ENCODE measurements around the gene PEAK1.

Gene PEAK1

GRCh38 chr15:77096138-77096537 lies 323.8 kb downstream of the PEAK1 start:
- Histone ChIP-seq H3K9me3 (ENCODE audit: control insufficient read depth, low read length) (no peaks in the 10 kb centered on the region), H3K36me3 (ENCODE audit: control insufficient read depth, insufficient read depth, low read length) (no peaks in the 10 kb centered on the region), H3K27me3 (replicated peaks; ENCODE audit: control insufficient read depth, insufficient read depth, low read length, poor library complexity, severe bottlenecking) (no peaks in the 10 kb centered on the region), H3K4me3 (ENCODE audit: insufficient read depth, low read depth, low read length, poor library complexity, severe bottlenecking) (no peak overlapping the region), H3K27ac (ENCODE audit: insufficient read depth, low read length, poor library complexity, severe bottlenecking) (no peak overlapping the region), H3K4me1 (ENCODE audit: control insufficient read depth, insufficient read depth, low read length, poor library complexity, severe bottlenecking) (no peaks in the 10 kb centered on the region)
- DNase-seq, result no peak

DNA sequence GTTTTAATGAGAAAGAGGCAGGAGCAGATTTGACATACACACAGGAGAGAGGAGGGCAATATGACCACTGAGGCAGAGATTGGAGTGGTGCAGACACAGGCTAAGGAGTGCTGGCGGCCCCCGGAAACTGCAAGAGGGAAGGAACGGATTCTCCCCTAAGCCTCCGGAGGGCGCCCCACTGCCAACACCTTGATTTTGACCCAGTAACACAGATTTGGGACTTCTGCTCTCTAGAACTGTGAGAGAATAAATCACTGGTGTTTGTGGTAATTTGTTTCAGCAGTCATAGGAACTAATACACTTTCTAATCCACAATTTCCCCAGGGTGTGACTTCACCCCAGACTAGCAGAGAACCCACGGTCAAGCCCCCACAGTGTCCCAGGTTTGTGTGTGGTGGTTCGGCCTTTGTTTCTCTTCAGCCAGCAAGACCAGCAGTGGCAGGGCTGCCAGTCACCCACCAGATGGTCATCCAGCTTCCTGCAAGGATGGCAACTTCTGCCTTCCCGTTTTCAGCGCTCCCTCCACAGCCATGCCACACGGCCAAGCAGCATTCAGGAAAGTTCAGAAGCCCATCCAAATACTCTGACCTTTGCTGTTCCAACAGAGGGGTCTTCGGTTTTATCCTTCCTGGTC lies 325.4 kb downstream of the PEAK1 start:
- Histone ChIP-seq H3K9me3 (ENCODE audit: control insufficient read depth, low read length) (no peaks in the 10 kb centered on the region), H3K4me1 (ENCODE audit: control insufficient read depth, insufficient read depth, low read length, poor library complexity, severe bottlenecking) (no peaks in the 10 kb centered on the region), H3K27me3 (replicated peaks; ENCODE audit: control insufficient read depth, insufficient read depth, low read length, poor library complexity, severe bottlenecking) (no peaks in the 10 kb centered on the region), H3K36me3 (ENCODE audit: control insufficient read depth, insufficient read depth, low read length) (no peaks in the 10 kb centered on the region), H3K27ac (ENCODE audit: insufficient read depth, low read length, poor library complexity, severe bottlenecking) (no peak overlapping the region), H3K4me3 (ENCODE audit: insufficient read depth, low read depth, low read length, poor library complexity, severe bottlenecking) (no peak overlapping the region)
- DNase-seq, result no peak

DNA sequence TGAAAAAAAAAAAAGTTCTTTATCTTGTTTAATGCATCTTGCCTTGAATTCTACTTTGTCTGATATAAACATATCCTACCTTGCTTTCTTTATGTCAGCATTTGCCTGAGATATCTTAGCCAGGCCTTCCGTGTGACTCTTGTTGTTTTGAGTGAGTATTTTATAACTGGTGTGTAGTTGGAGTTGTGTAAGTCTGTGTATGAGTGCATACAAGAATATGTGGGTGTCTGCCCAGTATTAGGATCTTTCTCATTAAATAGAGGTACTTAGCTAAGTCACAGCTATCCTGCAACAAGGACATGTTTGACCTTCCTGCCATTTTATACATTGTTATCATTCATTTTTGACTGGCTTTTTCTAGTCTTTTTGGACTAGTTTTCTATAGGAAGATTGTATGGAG lies 326.5 kb downstream of the PEAK1 start:
- no peaks in the 10 kb centered on the region for H3K27me3 ChIP-seq (replicated peaks; ENCODE audit: control insufficient read depth, insufficient read depth, low read length, poor library complexity, severe bottlenecking)
- no peaks in the 10 kb centered on the region for H3K9me3 ChIP-seq (ENCODE audit: control insufficient read depth, low read length)
- H3K27ac ChIP-seq (ENCODE audit: insufficient read depth, low read length, poor library complexity, severe bottlenecking), result no peak overlapping the region
- H3K4me3 ChIP-seq (ENCODE audit: insufficient read depth, low read depth, low read length, poor library complexity, severe bottlenecking), result no peak overlapping the region
- no peaks in the 10 kb centered on the region for H3K4me1 ChIP-seq (ENCODE audit: control insufficient read depth, insufficient read depth, low read length, poor library complexity, severe bottlenecking)
- H3K36me3 ChIP-seq (ENCODE audit: control insufficient read depth, insufficient read depth, low read length), result no peaks in the 10 kb centered on the region
- no peak for DNase-seq

DNA sequence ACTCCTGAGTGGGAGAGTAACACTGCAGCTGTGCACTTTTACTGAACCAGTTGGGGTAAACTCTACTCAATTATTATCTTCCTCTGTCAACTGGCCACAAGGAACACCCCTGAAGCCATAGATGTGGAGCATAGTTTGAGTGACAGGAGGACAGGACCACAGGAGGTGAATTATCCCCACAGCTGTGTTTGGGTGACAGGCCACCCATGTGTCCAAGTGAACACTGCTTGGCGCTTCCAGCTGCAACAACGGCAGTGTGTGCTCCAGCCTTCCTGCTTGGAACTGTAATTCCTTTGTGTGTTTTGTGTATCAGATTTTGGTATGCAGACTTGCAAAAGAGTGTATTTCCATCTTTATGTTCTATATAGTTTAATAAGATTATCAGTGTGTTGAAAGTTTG lies 328.8 kb downstream of the PEAK1 start:
- Histone ChIP-seq H3K27me3 (replicated peaks; ENCODE audit: control insufficient read depth, insufficient read depth, low read length, poor library complexity, severe bottlenecking) (no peaks in the 10 kb centered on the region), H3K27ac (ENCODE audit: insufficient read depth, low read length, poor library complexity, severe bottlenecking) (no peak overlapping the region), H3K36me3 (ENCODE audit: control insufficient read depth, insufficient read depth, low read length) (no peaks in the 10 kb centered on the region), H3K4me3 (ENCODE audit: insufficient read depth, low read depth, low read length, poor library complexity, severe bottlenecking) (no peak overlapping the region), H3K9me3 (ENCODE audit: control insufficient read depth, low read length) (no peaks in the 10 kb centered on the region), H3K4me1 (ENCODE audit: control insufficient read depth, insufficient read depth, low read length, poor library complexity, severe bottlenecking) (no peaks in the 10 kb centered on the region)
- DNase-seq, result no peak

DNA sequence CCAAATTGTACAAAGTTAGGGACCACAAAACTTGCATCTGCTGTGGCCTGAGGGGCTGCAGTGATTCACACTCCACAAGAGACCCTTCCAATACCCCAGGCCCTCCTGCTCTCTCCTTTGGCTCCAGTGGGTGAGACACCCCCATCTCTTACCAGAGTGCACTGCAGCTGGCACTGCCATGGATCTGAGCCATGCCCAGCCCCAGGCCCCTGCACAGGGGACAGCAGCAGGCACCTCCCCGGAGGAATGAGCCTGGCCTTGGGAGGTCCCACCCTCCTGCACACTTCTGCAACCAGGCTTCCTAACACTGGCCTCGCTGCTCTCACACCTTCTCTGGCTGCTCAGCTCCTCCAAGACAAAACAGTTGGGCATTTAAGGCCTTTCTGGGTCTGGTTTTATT lies 332.7 kb downstream of the PEAK1 start:
- no peak for DNase-seq
- Histone ChIP-seq H3K36me3 (ENCODE audit: control insufficient read depth, insufficient read depth, low read length) (no peaks in the 10 kb centered on the region), H3K27ac (ENCODE audit: insufficient read depth, low read length, poor library complexity, severe bottlenecking) (no peak overlapping the region), H3K9me3 (ENCODE audit: control insufficient read depth, low read length) (no peaks in the 10 kb centered on the region), H3K27me3 (replicated peaks; ENCODE audit: control insufficient read depth, insufficient read depth, low read length, poor library complexity, severe bottlenecking) (no peaks in the 10 kb centered on the region), H3K4me1 (ENCODE audit: control insufficient read depth, insufficient read depth, low read length, poor library complexity, severe bottlenecking) (no peaks in the 10 kb centered on the region), H3K4me3 (ENCODE audit: insufficient read depth, low read depth, low read length, poor library complexity, severe bottlenecking) (no peak overlapping the region)

GRCh38 chr15:77085297-77085696 lies 334.6 kb downstream of the PEAK1 start:
- Histone ChIP-seq H3K27me3 (replicated peaks; ENCODE audit: control insufficient read depth, insufficient read depth, low read length, poor library complexity, severe bottlenecking) (no peaks in the 10 kb centered on the region), H3K27ac (ENCODE audit: insufficient read depth, low read length, poor library complexity, severe bottlenecking) (no peak overlapping the region), H3K9me3 (ENCODE audit: control insufficient read depth, low read length) (no peaks in the 10 kb centered on the region), H3K4me1 (ENCODE audit: control insufficient read depth, insufficient read depth, low read length, poor library complexity, severe bottlenecking) (no peaks in the 10 kb centered on the region), H3K4me3 (ENCODE audit: insufficient read depth, low read depth, low read length, poor library complexity, severe bottlenecking) (no peak overlapping the region), H3K36me3 (ENCODE audit: control insufficient read depth, insufficient read depth, low read length) (no peaks in the 10 kb centered on the region)
- no peak for DNase-seq

DNA sequence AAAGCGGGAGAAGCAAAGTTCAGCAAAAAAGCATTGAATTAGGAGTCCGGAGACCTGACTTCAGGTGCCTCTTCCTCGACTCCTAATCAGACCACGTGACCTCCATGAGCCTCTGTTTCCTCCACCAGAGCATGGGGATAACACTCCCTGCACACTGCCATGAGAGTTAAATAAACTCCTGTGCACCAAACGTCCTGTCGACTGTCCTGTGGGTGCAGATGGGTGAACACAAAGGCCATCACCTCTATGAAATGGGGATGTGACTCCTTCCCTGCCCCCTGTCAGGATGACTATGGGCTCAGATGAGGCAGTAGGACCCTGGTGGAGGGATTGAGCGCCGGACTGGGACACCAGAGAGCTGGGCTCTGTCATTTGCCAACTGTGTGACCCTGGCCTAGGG lies 335.5 kb downstream of the PEAK1 start:
- no peaks in the 10 kb centered on the region for H3K36me3 ChIP-seq (ENCODE audit: control insufficient read depth, insufficient read depth, low read length)
- no peaks in the 10 kb centered on the region for H3K9me3 ChIP-seq (ENCODE audit: control insufficient read depth, low read length)
- no peaks in the 10 kb centered on the region for H3K27me3 ChIP-seq (replicated peaks; ENCODE audit: control insufficient read depth, insufficient read depth, low read length, poor library complexity, severe bottlenecking)
- H3K27ac ChIP-seq (ENCODE audit: insufficient read depth, low read length, poor library complexity, severe bottlenecking), result no peak overlapping the region
- H3K4me3 ChIP-seq (ENCODE audit: insufficient read depth, low read depth, low read length, poor library complexity, severe bottlenecking), result no peak overlapping the region
- no peak for DNase-seq
- no peaks in the 10 kb centered on the region for H3K4me1 ChIP-seq (ENCODE audit: control insufficient read depth, insufficient read depth, low read length, poor library complexity, severe bottlenecking)

DNA sequence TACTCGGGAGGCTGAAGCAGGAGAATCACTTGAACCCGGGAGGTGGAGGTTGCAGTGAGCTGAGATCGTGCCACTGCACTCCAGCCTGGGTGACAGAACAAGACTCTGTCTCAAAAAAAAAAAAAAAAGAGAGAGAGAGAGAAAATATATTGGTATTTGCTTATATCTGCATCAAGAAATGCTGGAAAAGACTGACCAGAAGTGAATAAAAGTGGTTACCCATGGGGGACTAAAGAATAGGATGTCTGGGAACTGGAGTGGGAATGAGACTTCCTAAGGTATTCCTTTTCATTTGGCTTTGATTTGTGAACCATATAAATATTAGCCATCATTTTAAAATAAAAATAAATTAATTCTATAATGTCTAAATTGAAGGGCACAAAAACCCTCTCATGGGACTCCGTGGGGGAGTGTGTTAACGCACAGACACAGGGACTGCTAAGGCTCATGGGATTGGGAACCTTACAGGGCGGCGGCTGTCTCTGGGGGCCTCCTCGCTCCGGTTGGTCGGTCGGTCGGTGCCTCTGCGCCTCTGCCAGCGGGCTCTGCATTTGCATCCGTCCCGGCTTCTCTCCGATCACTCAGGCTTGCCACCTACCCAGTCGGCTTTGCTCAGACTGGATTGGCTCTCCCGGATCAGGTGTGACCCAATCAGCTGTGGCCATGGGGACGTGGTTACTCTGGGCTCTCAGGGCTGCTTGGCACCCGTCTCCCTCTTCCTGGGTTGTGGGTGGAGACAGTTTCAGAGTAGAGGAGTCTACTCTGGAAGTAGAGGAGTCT lies 336.3 kb downstream of the PEAK1 start:
- Histone ChIP-seq H3K36me3 (ENCODE audit: control insufficient read depth, insufficient read depth, low read length) (no peaks in the 10 kb centered on the region), H3K4me1 (ENCODE audit: control insufficient read depth, insufficient read depth, low read length, poor library complexity, severe bottlenecking) (no peaks in the 10 kb centered on the region), H3K27ac (ENCODE audit: insufficient read depth, low read length, poor library complexity, severe bottlenecking) (no peak overlapping the region), H3K27me3 (replicated peaks; ENCODE audit: control insufficient read depth, insufficient read depth, low read length, poor library complexity, severe bottlenecking) (no peaks in the 10 kb centered on the region), H3K9me3 (ENCODE audit: control insufficient read depth, low read length) (no peaks in the 10 kb centered on the region), H3K4me3 (ENCODE audit: insufficient read depth, low read depth, low read length, poor library complexity, severe bottlenecking) (peak overlapping the region; percentile 17)
- DNase-seq, result peak; percentile 19 to 27 (median 23)

DNA sequence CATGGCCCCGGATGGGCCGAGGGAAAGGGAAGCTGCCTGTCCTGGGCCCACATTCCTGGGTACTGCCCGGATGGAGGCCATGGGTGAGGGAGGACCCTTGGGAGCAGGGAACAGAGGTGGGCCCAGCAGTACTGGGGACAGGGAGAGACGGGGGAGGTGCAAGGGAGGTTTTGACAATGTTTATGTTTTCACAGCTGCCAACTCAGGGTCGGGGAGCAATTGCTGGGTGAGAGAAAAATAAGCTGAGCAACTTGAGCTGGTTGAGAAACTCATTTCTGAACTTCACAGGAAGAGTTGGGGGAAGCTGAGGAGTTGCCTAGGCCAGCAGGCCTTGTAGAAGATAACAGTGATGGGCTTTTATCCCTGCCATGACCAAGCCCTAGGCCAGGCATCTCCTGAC lies 337.9 kb downstream of the PEAK1 start:
- DNase-seq, result no peak
- Histone ChIP-seq H3K4me1 (ENCODE audit: control insufficient read depth, insufficient read depth, low read length, poor library complexity, severe bottlenecking) (no peaks in the 10 kb centered on the region), H3K27ac (ENCODE audit: insufficient read depth, low read length, poor library complexity, severe bottlenecking) (no peak overlapping the region), H3K9me3 (ENCODE audit: control insufficient read depth, low read length) (no peaks in the 10 kb centered on the region), H3K27me3 (replicated peaks; ENCODE audit: control insufficient read depth, insufficient read depth, low read length, poor library complexity, severe bottlenecking) (no peaks in the 10 kb centered on the region), H3K4me3 (ENCODE audit: insufficient read depth, low read depth, low read length, poor library complexity, severe bottlenecking) (no peak overlapping the region), H3K36me3 (ENCODE audit: control insufficient read depth, insufficient read depth, low read length) (no peaks in the 10 kb centered on the region)

- no peaks in the 10 kb centered on the region for H3K4me1 ChIP-seq (ENCODE audit: control insufficient read depth, insufficient read depth, low read length, poor library complexity, severe bottlenecking)
- H3K4me3 ChIP-seq (ENCODE audit: insufficient read depth, low read depth, low read length, poor library complexity, severe bottlenecking), result no peak overlapping the region
- DNase-seq, result no peak
- no peaks in the 10 kb centered on the region for H3K9me3 ChIP-seq (ENCODE audit: control insufficient read depth, low read length)
- H3K27ac ChIP-seq (ENCODE audit: insufficient read depth, low read length, poor library complexity, severe bottlenecking), result no peak overlapping the region
- H3K36me3 ChIP-seq (ENCODE audit: control insufficient read depth, insufficient read depth, low read length), result no peaks in the 10 kb centered on the region
- H3K27me3 ChIP-seq (replicated peaks; ENCODE audit: control insufficient read depth, insufficient read depth, low read length, poor library complexity, severe bottlenecking), result no peaks in the 10 kb centered on the region
These were observed 343.5 kb downstream of the PEAK1 start for GRCh38 chr15:77076323-77076915.
